Osteocyte (in vitro differentiated cells): ENCODE data around the gene OSCP1. TPM values are rescaled to one million over a fixed set of nuclear protein-coding genes. Genes with fewer than 3 reads are reported as not detected.

Experiments
- DNase-seq: peaks from one replicate; pipeline ENCODE4 v3.0.0; 2021; ENCODE audit warnings: mixed read lengths; ENCODE audit not compliant: unreplicated experiment; ENCODE audit errors: extremely low spot score
- H3K27ac Mint-ChIP-seq: one replicate; pipeline ENCODE4 v1.8.0; 2021; ENCODE audit warnings: mild to moderate bottlenecking, mixed read lengths; ENCODE audit not compliant: unreplicated experiment
- H3K27me3 Mint-ChIP-seq: one replicate; pipeline ENCODE4 v1.8.0; 2021; ENCODE audit warnings: mixed read lengths; ENCODE audit not compliant: unreplicated experiment
- H3K36me3 Mint-ChIP-seq: one replicate; pipeline ENCODE4 v1.8.0; 2021; ENCODE audit warnings: mixed read lengths; ENCODE audit not compliant: unreplicated experiment
- H3K4me1 Mint-ChIP-seq: one replicate; pipeline ENCODE4 v1.8.0; 2021; ENCODE audit warnings: mixed read lengths; ENCODE audit not compliant: unreplicated experiment
- H3K4me3 Mint-ChIP-seq: one replicate; pipeline ENCODE4 v1.8.0; 2021; ENCODE audit warnings: mild to moderate bottlenecking, moderate library complexity, mixed read lengths; ENCODE audit not compliant: unreplicated experiment
- H3K9me3 Mint-ChIP-seq: one replicate; pipeline ENCODE4 v1.8.0; 2021; ENCODE audit warnings: mixed read lengths; ENCODE audit not compliant: unreplicated experiment
- total RNA-seq: library from RNA; stranded (reverse); gene quantifications from 2 replicates; pipeline ENCODE4 v1.2.1, GENCODE V29; 2021
- TF ChIP-seq, protein P1 (sequence below): fragments of 200-600 bp; sonication (generic); IDR thresholded peaks from 2 replicates; pipeline ENCODE4 v1.5.0; 2021; ENCODE audit warnings: antibody characterized with exemption, mild to moderate bottlenecking, moderate library complexity

OSCP1 gene
- total RNA-seq, 1 donor from 2014 or later, result 5.0 TPM

DNA sequence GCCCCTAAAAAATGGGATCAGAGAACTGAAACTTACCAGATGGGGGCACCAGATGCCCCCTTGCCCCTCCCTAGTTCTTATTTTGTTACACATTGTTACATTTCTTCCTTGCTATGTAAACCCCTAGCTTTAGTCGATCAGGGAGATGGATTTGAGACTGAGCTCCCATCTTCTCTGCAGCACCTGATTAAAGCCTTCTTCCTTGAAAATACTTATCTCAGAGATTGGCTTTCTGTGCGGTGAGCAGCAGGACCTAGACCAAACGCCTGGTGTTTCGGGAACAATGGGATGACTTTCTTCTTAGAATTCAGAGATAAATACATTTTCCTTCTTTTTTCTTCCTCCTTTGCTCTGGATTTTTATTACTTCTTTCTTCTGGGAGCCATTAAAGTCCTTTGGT, 35.9 kb downstream of the OSCP1 start:
- Mint-ChIP-seq H3K27ac (no peak overlapping the region), H3K4me1 (peaks cover 2% of the 10 kb centered on the region), H3K36me3 (peaks cover 14% of the 10 kb centered on the region), H3K4me3 (no peak overlapping the region), H3K9me3 (no peaks in the 10 kb centered on the region), H3K27me3 (no peaks in the 10 kb centered on the region)
- TF ChIP-seq, protein P1, sequence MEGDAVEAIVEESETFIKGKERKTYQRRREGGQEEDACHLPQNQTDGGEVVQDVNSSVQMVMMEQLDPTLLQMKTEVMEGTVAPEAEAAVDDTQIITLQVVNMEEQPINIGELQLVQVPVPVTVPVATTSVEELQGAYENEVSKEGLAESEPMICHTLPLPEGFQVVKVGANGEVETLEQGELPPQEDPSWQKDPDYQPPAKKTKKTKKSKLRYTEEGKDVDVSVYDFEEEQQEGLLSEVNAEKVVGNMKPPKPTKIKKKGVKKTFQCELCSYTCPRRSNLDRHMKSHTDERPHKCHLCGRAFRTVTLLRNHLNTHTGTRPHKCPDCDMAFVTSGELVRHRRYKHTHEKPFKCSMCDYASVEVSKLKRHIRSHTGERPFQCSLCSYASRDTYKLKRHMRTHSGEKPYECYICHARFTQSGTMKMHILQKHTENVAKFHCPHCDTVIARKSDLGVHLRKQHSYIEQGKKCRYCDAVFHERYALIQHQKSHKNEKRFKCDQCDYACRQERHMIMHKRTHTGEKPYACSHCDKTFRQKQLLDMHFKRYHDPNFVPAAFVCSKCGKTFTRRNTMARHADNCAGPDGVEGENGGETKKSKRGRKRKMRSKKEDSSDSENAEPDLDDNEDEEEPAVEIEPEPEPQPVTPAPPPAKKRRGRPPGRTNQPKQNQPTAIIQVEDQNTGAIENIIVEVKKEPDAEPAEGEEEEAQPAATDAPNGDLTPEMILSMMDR, result no peak
- no peak for DNase-seq

DNA sequence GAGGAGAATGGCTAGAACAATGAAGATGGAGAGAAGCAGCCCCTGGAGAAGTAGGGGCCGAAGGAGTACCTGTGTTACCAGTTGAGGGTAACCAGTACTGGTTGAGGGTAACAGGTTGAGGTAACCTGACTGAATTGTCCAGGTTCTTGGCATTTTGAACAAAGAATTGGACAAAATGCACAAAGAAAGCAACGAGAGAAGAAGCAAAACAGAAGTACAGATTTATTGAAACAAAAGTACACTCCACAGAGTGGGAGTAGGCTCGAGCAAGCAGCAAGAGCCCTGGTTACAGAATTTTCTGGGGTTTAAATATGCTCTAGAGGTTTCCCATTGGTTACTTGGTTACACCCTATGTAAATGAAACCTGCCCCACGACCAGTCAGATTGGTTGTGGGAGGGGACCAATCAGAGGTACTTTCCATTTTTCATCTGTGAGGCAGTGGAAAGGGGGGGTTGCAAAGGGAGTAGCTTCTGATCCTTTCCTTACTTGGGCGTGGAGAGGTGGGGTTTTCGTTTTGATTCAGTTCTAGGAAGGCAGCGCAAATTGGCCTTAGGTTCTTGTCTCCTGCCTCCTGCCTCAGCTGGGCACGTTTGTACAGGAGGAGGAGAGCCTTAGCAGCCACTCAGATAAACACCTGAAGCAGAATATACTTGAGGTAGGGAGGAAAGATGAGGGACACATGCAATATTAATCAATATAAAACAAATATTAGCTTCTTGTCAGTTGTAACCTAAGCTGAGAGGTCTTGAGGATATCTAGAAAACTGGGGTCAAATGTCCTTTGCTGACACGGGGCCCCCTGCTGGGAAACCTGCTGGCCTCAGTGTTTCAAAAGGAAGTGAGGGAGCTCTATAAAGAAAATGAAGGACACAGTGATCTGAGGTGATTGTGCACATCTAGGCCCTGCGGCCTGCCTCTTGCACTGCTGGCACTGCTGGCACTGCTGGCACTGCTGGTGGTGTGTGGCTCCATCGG, 38.3 kb downstream of the OSCP1 start:
- no peaks in the 10 kb centered on the region for H3K27me3 Mint-ChIP-seq
- H3K36me3 Mint-ChIP-seq, result peaks cover 23% of the 10 kb centered on the region
- DNase-seq, result no peak
- H3K9me3 Mint-ChIP-seq, result no peaks in the 10 kb centered on the region
- TF ChIP-seq, protein P1, result no peak
- no peak overlapping the region for H3K27ac Mint-ChIP-seq
- H3K4me1 Mint-ChIP-seq, result peaks cover 2% of the 10 kb centered on the region
- no peak overlapping the region for H3K4me3 Mint-ChIP-seq

GRCh38 chr1:36408479-36408878, 41.8 kb downstream of the OSCP1 start:
- no peak overlapping the region for H3K4me3 Mint-ChIP-seq
- no peak overlapping the region for H3K27ac Mint-ChIP-seq
- TF ChIP-seq, protein P1, result no peak
- no peaks in the 10 kb centered on the region for H3K27me3 Mint-ChIP-seq
- DNase-seq, result no peak
- no peaks in the 10 kb centered on the region for H3K9me3 Mint-ChIP-seq
- peaks cover 2% of the 10 kb centered on the region for H3K4me1 Mint-ChIP-seq
- peaks cover 27% of the 10 kb centered on the region for H3K36me3 Mint-ChIP-seq

- Mint-ChIP-seq H3K27ac (no peak overlapping the region), H3K4me1 (peaks cover 10% of the 10 kb centered on the region), H3K4me3 (no peak overlapping the region), H3K9me3 (no peaks in the 10 kb centered on the region), H3K27me3 (no peaks in the 10 kb centered on the region), H3K36me3 (peaks cover 25% of the 10 kb centered on the region)
- TF ChIP-seq, protein P1, result no peak
- no peak for DNase-seq
These were observed 43.8 kb downstream of the OSCP1 start for GRCh38 chr1:36406440-36406839.

DNA sequence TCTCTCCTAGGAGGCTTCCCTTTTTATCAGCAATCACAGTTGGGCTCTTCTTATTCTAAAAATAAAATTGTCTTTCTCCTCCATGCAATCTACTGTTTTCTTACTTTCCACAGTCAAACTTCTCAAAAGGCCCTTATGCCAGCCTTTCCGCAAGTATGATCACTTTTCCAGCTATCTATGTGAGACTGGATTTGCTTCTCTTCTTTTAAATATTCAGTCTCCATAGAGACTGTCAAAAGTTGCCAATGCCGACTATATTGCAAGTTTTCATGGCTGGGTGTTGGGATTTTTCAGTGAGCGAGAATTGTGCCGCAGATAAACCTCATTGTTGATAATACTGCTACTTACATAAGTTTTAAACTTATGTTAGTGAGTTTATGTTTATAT, 47.8 kb downstream of the OSCP1 start:
- Mint-ChIP-seq H3K27ac (peak overlapping the region; percentile 69), H3K36me3 (peaks cover 8% of the 10 kb centered on the region), H3K9me3 (no peaks in the 10 kb centered on the region), H3K4me3 (peak overlapping the region; percentile 59), H3K27me3 (no peaks in the 10 kb centered on the region), H3K4me1 (peaks cover 25% of the 10 kb centered on the region)
- DNase-seq, result no peak
- TF ChIP-seq, protein P1, result no peak
